DLD1 (cell line): ENCODE results near the gene RGPD4.
"Not testable (repeated sequence)": the region's sequence is repeated elsewhere in the genome, so short reads cannot be mapped to it uniquely, and the experiment has no call there.

ENCODE experiments used
- in situ Hi-C: cut with HindIII; loops from 2 replicates; pipeline ENCODE4 v1.10.0; 2017; ENCODE audit warnings: low sequenced_read_pairs

RGPD4 gene

GRCh38 chr2:107826749-107827148 is at the start of gene RGPD4:
RGPD4 (plus strand) TSS chr2:107826892; CDS start chr2:107827014, 122 bp downstream.
- in situ Hi-C loops = not testable (repeated sequence)

DNA sequence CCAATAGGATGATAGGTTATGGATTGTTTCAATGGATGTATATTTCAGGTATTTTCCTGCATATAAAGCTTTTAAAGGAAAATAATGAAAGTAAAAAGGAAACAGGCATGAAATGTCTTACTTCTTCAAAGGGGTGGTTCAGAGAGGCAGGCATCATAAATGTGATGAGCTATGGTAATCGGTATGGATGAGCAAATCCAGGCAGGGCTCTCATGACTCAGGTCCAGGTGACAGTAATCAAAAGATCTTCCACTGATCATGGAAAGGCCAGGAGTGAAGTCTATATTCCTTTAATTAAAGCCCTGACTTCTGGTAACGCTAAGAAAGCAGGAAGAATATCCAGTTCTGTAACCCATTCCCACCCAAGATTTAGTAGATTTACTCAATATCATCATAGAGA is 48.7 kb upstream of the RGPD4 start:
- in situ Hi-C loops = no loop called here

- in situ Hi-C loops = no loop called here
Measured at GRCh38 chr2:107785756-107786155, 40.9 kb upstream of the RGPD4 start.

DNA sequence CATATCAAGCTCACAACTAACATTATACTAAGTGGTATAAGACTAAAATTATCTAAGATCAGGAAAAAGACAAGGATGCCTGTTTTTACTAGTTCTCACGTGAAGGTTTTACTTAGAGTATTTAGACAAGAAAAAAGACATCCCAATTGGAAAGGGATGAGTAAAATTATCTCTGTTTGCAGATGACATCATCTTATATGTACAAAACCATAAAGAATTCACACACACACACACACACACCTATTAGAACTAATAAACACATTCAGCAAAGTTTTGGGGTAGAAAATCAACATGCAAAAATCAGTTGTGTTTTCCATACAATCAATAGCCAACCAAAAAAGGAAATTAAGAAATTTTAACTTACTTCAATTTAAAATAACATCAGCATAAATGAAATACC is 35.9 kb upstream of the RGPD4 start:
- in situ Hi-C loops = no loop called here

DNA sequence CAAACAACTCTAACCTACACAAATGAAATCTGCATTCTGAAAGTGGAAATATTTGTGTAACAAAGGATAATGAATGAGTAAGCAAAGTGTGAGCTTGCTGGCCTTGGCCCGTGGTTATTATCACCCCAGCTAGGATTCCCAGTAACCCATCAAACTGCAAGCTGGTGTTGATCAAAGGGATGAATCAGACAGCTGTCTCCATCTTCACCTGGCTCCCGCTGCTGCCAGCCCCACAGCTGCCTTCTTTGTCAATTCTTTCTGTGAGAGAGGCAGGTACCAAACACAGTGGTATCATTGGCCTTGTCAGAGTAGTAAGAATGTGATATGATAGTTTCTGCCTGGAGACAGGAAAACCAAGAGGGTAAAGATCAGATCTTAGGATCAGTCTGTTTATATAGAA is 25.2 kb upstream of the RGPD4 start:
- in situ Hi-C loops = no loop called here

DNA sequence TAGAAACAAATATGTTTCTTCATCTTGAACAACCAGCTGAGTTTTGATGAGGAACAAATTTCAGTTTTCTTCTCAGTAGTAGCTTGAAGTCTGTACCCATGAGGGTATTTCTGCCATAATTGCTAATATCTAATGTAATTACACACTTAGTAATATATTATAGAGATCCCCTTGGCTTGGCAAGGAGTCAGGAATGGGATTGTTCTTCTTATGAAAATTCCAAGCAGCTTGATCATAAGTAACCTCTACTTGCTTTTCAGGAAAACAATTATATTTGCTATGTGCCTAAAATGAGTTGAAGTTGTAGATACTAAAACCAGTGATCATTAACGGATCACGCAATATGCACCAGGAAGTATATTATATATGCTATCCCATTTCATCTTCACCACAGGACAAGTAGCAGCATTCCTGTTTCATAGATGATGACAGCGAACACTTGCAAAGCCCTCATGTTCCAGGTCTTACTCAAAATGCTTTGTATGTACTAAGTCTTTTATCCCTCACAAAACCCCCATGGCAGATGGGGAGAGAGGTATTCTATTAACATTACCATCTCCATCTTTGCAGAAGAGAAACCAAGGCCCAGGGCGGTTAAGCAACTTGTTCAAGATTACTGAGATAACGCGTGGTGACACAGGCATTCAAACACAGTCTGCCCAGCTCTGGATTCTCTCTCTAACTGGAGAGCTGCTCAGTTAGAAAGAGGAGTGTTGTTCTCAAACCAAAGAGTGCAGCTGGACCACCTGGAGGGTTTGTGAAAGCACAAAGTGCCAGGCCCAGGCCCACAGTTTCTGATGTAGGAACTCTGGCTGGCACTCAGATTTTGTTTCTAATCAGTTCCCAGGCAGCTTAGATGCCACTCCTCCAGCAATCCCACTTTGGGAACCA is 21.8 kb upstream of the RGPD4 start:
- in situ Hi-C loops = no loop called here

DNA sequence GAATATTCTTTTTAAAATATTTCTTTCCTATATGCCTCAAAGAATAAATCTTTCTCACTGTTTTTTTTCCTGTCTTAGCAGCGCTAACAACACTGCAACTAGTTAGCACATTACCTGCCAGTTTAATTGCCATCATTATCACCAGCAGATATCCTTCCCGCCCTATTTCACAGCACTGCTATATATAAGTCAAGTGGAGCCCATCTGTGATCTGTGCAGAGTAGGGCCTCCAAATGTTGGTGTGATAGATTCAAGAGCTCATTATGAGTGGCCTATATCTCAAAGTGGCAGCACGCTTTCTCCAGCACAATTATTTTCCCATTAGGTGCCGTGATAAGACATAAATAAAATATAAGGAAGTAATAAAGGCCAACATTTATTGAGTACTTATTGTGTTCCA is 19.8 kb upstream of the RGPD4 start:
- in situ Hi-C loops = no loop called here

DNA sequence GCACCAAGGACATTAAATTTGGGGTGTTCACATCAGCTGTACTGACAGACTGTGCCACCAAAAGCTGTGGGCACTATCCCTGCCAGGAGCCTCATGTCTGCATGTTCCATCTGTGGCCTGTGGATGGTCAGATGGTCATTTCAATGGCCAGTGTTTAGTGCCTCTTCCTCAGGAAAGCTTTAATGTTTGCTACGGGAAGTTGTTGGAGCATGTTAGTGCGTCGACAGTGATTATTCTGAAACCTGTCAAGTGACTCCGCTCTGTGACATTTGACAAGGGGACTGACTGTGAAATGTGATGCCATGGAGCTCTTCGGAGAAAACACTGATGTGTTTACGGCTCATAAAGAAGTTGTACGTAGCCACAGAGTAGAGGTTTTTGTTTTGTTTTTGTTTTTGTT is 18.7 kb upstream of the RGPD4 start:
- in situ Hi-C loops = no loop called here

GRCh38 chr2:107808959-107809358 is 17.7 kb upstream of the RGPD4 start:
- in situ Hi-C loops = no loop called here

DNA sequence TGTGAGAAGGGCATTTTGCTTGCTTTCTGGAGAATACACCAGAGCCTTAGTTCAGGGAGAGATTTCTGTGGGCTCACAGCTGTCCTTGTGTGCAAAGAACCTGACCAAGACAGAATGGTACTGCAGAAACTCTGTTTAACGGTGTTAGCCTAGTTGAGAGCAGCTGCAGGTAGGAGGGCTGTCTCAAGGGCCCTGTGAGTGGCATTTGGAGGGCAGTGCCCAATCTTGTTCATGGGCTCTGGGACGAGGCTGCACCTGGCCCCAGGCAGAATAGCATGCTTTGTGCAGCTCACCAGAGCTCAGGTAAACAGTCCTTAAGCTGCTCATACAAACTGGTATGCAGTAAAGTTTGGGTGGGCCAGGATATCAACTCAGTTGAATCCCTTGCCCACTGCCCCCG is 16.9 kb upstream of the RGPD4 start:
- in situ Hi-C loops = no loop called here

GRCh38 chr2:107810734-107811133 is 16.0 kb upstream of the RGPD4 start:
- in situ Hi-C loops = no loop called here

GRCh38 chr2:107811411-107811810 is 15.3 kb upstream of the RGPD4 start:
- in situ Hi-C loops = no loop called here

GRCh38 chr2:107812006-107812405 is 14.7 kb upstream of the RGPD4 start:
- in situ Hi-C loops = no loop called here

DNA sequence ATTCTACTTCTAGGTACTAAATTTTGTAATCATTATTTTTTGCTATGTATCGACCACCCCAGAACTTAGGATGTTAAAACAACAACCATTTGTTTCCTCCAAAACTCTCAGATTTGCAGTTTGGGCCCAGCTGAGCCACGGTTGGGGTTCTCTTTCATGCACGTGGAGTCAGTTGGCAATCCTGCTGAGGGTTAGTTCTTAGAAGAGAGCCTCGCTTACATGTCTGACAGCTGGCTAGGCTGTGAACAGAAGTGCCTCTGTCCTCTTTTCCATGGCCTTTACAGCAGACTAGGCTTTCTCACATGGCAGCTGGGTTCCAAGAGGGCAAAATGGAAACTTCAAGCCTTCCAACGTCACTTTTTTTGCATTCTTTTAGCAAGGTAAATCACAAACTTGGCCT is 9.3 kb upstream of the RGPD4 start:
- in situ Hi-C loops = no loop called here

DNA sequence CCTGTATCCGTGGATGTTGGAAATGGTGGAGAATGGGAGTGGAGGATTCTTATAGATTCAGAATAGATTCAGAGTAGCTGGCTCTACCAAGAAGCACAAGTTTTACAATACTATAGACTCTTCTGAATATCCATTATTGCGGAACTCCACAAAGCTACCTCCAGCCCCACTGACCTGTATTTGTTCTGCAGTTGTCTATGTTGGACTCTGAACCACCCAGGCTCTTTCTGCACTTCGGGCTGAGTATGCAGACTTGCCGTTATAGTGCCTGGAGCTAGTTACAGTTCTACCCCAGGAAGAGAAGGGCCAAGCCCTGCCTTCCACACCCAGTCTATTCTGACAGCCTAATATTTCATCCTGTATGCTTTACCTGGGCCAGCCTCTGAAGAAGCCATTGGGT is 4.4 kb upstream of the RGPD4 start:
- in situ Hi-C loops = no loop called here

GRCh38 chr2:107824451-107825205 is 2.1 kb upstream of the RGPD4 start:
- in situ Hi-C loops = no loop called here

GRCh38 chr2:107825206-107825563 is 1.5 kb upstream of the RGPD4 start:
- in situ Hi-C loops = no loop called here

- in situ Hi-C loops = not testable (repeated sequence)
Measured at GRCh38 chr2:107829514-107829913, 2.8 kb downstream of the RGPD4 start.

DNA sequence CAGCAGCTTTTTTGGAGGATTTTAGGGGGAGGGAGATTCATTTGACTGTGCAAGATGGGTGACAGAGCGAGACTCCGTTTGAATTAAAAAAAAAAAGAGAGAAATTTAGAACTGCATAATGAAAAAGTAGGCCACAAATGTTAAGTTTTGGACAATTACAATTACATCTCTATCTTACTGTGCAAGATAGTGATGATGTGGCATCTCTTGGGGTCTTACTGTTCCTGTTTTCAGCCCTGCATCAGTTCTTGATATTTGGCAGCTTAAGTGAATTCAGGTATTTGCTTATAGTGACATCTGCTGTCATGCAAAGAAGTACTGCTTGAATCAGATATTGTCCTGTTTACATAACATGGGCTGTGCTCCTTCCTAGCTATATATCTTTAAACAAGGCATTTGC is 6.5 kb downstream of the RGPD4 start:
- in situ Hi-C loops = not testable (repeated sequence)

DNA sequence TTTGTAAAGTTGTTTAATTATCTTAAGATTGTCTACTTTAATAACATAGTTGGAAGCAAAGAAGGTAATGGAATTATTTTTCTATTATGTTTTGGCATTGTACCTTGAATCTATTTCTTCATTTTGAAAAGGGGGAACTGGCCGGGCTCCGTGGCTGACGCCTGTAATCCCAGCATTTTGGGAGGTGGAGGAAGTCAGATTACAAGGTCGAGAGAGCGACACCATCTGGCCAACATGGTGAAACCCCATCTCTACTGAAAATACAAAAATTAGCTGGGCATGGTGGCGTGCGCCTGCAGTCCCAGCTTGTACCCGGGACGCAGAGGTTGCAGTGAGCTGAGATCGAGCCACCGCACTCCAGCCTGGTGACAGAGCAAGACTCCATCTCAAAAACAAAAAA is 6.9 kb downstream of the RGPD4 start:
- in situ Hi-C loops = not testable (repeated sequence)

GRCh38 chr2:107916121-107916520 is 89.4 kb downstream of the RGPD4 start:
- in situ Hi-C loops = not testable (repeated sequence)

GRCh38 chr2:107916696-107917370 is 90.1 kb downstream of the RGPD4 start:
- in situ Hi-C loops = not testable (repeated sequence)
